GM12864 (cell line): ENCODE results near the gene CFAP299.

Source experiments
- DNase-seq: peaks from one replicate; pipeline ENCODE4 v3.0.0-alpha.2; 2011; ENCODE audit warnings: low read depth
- H3K4me3 ChIP-seq: 2 replicates; pipeline ENCODE4 v1.5.1; 2011; ENCODE audit warnings: mild to moderate bottlenecking, low read depth, low read length, control low read depth
- TF ChIP-seq, protein P1 (sequence below): IDR thresholded peaks from 2 replicates; pipeline ENCODE4 v1.5.1; 2011; ENCODE audit warnings: low read depth, mild to moderate bottlenecking, moderate library complexity, low read length, control low read depth, inconsistent platforms; ENCODE audit errors: missing control alignments

Gene CFAP299

DNA sequence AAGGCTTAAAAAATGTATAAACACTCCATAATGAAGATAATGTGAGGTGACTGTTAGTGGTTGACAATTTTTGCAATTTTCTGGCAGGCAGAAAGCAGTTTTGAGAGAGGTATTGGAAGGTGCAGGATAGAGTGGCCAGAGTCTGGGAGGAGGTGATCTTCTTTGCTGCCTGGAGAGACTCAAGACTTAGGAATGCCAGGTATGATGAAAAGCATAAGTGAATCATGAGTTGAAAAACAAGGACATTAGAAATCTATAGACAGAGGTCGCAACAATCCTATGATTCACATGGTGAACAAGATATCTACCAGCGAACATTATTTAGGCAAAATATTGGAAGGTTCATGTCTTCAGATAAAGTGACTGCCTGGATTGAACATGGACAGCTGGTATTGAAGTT is 118.5 kb downstream of the CFAP299 start:
- no peak overlapping the region for H3K4me3 ChIP-seq
- DNase-seq, result no peak
- TF ChIP-seq, protein P1, sequence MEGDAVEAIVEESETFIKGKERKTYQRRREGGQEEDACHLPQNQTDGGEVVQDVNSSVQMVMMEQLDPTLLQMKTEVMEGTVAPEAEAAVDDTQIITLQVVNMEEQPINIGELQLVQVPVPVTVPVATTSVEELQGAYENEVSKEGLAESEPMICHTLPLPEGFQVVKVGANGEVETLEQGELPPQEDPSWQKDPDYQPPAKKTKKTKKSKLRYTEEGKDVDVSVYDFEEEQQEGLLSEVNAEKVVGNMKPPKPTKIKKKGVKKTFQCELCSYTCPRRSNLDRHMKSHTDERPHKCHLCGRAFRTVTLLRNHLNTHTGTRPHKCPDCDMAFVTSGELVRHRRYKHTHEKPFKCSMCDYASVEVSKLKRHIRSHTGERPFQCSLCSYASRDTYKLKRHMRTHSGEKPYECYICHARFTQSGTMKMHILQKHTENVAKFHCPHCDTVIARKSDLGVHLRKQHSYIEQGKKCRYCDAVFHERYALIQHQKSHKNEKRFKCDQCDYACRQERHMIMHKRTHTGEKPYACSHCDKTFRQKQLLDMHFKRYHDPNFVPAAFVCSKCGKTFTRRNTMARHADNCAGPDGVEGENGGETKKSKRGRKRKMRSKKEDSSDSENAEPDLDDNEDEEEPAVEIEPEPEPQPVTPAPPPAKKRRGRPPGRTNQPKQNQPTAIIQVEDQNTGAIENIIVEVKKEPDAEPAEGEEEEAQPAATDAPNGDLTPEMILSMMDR, result no peak

DNA sequence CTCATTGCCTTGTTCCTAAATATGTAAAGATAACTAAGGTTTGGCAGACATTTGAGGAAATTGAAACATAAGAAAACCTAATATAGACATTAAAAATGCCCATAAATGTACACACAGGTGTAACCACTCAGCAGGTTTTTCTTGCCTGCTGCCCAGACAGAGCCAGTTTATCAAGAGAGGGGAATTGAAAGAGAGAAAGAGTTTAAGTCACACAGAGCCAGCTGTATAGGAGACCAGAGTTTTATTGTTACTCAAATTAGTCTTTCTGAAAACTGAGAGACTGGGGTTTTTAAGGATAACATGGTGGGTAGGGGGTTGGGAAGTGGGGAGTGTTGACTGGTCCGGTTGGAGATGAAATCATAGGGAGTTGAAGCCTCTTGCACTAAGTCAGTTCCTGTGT is 119.0 kb downstream of the CFAP299 start:
- no peak overlapping the region for H3K4me3 ChIP-seq
- DNase-seq, result no peak
- TF ChIP-seq, protein P1, result no peak

DNA sequence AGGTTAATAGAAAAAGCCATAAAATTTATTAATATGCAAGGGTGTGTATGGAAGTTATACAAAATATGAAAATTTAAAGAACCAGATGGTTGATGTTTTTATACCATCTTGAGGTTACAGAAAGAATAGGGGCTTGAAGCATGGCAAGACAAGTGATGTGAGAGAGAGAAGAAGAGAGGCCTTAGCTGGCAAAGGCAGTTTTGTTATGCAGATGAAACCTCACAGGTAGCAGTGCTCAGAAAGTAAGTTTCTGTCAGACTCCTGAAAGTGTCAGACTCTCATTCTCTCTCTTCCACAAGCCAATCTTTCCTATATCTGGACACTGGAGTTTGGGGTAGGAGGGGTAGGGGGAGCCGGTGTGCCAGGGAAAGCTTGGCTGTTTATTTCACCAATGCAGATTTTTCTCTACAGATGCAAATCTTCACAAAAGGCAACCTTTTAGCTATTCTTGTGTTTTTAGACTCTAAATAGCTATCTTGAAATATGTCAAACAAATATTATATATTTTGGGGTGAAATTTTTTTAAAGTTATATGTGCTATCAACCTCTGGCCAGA is 124.5 kb downstream of the CFAP299 start:
- TF ChIP-seq, protein P1, result no peak
- H3K4me3 ChIP-seq, result no peak overlapping the region
- no peak for DNase-seq

DNA sequence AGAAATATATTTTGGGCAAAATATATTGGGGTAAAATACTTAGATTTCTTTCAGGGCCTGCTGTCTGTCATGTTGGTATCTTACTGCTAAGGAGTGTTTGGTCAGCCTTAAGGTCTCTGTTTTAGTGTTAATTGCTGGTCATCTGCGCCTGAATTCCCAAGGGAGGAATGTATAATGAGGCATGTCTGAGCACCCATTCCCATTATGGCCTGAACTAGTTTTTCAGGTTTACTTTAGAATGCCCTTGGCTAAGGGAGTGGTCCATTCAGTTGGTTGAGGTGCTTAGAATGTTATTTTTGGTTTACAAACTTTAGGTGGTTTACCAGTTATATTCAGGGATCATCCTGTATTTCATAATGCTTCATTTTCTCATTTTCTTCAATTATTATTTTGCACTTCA is 125.9 kb downstream of the CFAP299 start:
- TF ChIP-seq, protein P1, result no peak
- no peak for DNase-seq
- no peak overlapping the region for H3K4me3 ChIP-seq

DNA sequence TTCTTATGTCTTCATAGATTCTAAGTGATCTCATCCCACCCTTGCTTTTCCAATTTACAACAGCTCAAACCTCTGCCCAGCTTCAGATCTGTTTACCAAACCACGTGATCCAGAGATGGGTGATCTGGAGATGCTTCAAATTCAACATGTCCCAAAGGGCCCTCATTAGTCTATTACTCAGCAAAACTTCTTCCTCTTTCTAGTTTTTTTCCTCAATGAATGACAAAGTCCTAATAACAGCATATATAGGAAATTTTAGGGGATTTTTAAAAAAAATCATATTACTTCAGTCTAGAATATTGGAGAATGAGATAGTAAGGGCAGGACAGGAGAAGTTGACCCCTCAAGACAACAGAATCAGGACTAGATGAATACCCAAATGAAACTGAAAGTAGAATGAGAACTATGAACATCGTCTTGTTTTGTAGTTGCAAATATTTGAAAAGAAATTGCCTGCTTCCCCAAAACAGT is 127.1 kb downstream of the CFAP299 start:
- H3K4me3 ChIP-seq, result no peak overlapping the region
- DNase-seq, result no peak
- TF ChIP-seq, protein P1, result no peak

DNA sequence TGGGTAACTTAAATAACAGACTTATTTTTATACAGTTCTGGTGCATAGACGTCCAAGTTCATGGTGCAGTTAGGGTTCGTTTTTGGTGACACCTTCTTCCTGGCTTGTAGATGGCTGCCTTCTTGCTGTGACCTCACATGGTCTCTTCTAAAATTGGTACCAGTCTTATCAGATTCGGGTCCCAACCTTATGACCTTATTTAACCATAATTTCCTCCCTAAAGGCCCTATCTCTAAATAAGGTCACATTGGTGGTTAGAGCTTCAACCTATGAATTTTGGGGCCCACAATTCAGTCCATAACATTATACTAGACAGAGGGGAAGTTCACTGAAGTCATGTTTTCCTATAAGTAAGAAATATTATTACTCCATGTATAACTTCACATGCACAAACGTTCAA is 128.0 kb downstream of the CFAP299 start:
- TF ChIP-seq, protein P1, result no peak
- DNase-seq, result no peak
- no peak overlapping the region for H3K4me3 ChIP-seq

DNA sequence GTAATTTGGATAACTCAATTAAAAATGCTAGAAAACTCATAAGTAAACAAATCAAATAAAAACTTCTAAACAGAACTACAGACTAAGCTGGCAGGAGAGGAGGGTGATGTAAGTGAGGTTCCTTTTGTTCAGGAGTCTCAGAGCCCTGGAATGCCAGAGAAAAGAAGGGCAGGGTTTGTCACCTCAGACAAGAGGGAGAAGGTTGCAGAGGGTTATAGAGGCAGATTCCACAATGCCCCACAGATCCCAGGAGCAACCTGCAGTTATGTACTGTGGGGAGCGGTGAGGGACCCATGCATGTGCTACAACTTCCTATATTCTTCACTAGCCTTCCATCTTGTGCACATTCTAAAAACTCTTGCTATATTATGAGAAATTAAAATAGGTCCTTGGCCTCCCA is 129.7 kb downstream of the CFAP299 start:
- no peak overlapping the region for H3K4me3 ChIP-seq
- TF ChIP-seq, protein P1, result no peak
- DNase-seq, result no peak
